ENCODE results near the gene GNG13. TPM values are rescaled to one million over a fixed set of nuclear protein-coding genes. Genes with fewer than 3 reads are reported as not detected.

Gene GNG13
- total and polyA plus RNA-seq, 2 of the 4 experiments (the other 2 are of a cell fraction) = not detected

- Histone ChIP-seq H3K23ac (ENCODE audit: low read depth, low read length) (no peak overlapping the region), H3K18ac (ENCODE audit: low read depth, low read length) (no peak overlapping the region), H3K4me1 (ENCODE audit: control insufficient read depth, insufficient read depth, low read length) (no peaks in the 10 kb centered on the region), H2AK5ac (ENCODE audit: low read depth, low read length) (no peak overlapping the region), H4K20me1 (ENCODE audit: insufficient read depth, low read length) (no peaks in the 10 kb centered on the region), H2BK5ac (ENCODE audit: low read depth, low read length, poor library complexity, severe bottlenecking) (no peak overlapping the region), H3K4me2 (ENCODE audit: low read depth, low read length) (no peak overlapping the region), H3K36me3 (ENCODE audit: control insufficient read depth, insufficient read depth, low read length) (no peaks in the 10 kb centered on the region), H4K91ac (ENCODE audit: insufficient read depth, low read depth, low read length) (no peak overlapping the region), H2BK20ac (ENCODE audit: low read depth, low read length) (no peak overlapping the region), H3K27me3 (ENCODE audit: control insufficient read depth, insufficient read depth, low read length) (peaks cover 3% of the 10 kb centered on the region; the same call in 1 of the 2 replicates), H2BK120ac (ENCODE audit: low read depth, low read length) (no peak overlapping the region), H4K5ac (ENCODE audit: low read depth, low read length) (no peak overlapping the region), H2BK15ac (ENCODE audit: low read depth, low read length) (no peak overlapping the region), H3K4ac (ENCODE audit: low read depth, low read length) (no peak overlapping the region), H3K56ac (ENCODE audit: extremely low read depth, insufficient read depth, low read length) (no peak overlapping the region), H4K8ac (ENCODE audit: low read depth in 2 of 2, low read length in 2 of 2) (no peak overlapping the region), H3K4me3 (ENCODE audit: insufficient read depth, low read depth, low read length) (no peak overlapping the region), H2AK9ac (replicated peaks; ENCODE audit: low read depth, low read length, poor library complexity) (no peak overlapping the region), H3K27ac (ENCODE audit: insufficient read depth, low read length) (no peak overlapping the region), H2AFZ (replicated peaks; ENCODE audit: low read length, poor library complexity) (no peak overlapping the region), H3K79me1 (ENCODE audit: low read depth in 1 of 2, low read length in 2 of 2) (no peaks in the 10 kb centered on the region), H3K9me1 (ENCODE audit: insufficient read depth, low read length) (no peaks in the 10 kb centered on the region), H3K9me3 (ENCODE audit: control insufficient read depth, insufficient read depth, low read length) (no peaks in the 10 kb centered on the region), H3K14ac (replicated peaks; ENCODE audit: low read depth, low read length) (no peak overlapping the region), H3K9ac (ENCODE audit: low read depth, low read length) (no peak overlapping the region)
- WGBS, 2 experiments (ENCODE audit: extremely low coverage in 2 of 2, insufficient read length in 1 of 2) = 77% methylated on average over 23 of the region's 46 CpGs; no CpG with 5 or more reads in 1 of the 2 experiments
- no peak for ATAC-seq (ENCODE audit: low read depth)
- no peak for DNase-seq
- intact Hi-C loops (cut with micrococcal nuclease) (no loop called here), dilution Hi-C loops (cut with HindIII; ENCODE audit: low sequenced_read_pairs, unreplicated experiment) (no loop called here), in situ Hi-C loops (cut with MboI; ENCODE audit: low sequenced_read_pairs) (no loop called here)
- BruUV-seq (replicated peaks) = no TSS peak
- ChIA-PET CTCF (no interaction called here), POLR2A (ENCODE audit: unreplicated experiment) (interaction anchor here (0.6 kb wide), 1 partner anchor 11 kb away, joined by 23 read pairs; no protein-coding TSS in a partner anchor)
- no peak for TF ChIP-seq BHLHE40 (IDR thresholded peaks at IDR 0.05; ENCODE audit: low read depth, low read length)
- no peak for TF ChIP-seq RAD21 (IDR thresholded peaks at IDR 0.05; ENCODE audit: low read length)
- no peak for TF ChIP-seq NFE2L2 (IDR thresholded peaks at IDR 0.05; ENCODE audit: low read depth, low read length)
- TF ChIP-seq POLR2A (IDR thresholded peaks at IDR 0.05; ENCODE audit: low read depth, low read length) = no peak
- TF ChIP-seq MXI1 (IDR thresholded peaks at IDR 0.05; ENCODE audit: borderline replicate concordance, low read depth, low read length) = no peak
- TF ChIP-seq USF2 (IDR thresholded peaks at IDR 0.05; ENCODE audit: low read depth, low read length) = no peak
- no peak for TF ChIP-seq MAFK (IDR thresholded peaks at IDR 0.05; ENCODE audit: low read depth, low read length)
- TF ChIP-seq SMC3 (IDR thresholded peaks at IDR 0.05; ENCODE audit: low read depth, low read length) = no peak
- TF ChIP-seq MAZ (IDR thresholded peaks at IDR 0.05; ENCODE audit: borderline replicate concordance, low read depth, low read length) = no peak
- no peak for TF ChIP-seq RFX5 (IDR thresholded peaks at IDR 0.05; ENCODE audit: low read depth, low read length)
- TF ChIP-seq FOS (IDR thresholded peaks at IDR 0.05; ENCODE audit: low read depth, low read length) = no peak
- no peak for TF ChIP-seq CEBPB (IDR thresholded peaks at IDR 0.05; ENCODE audit: low read depth, low read length)
- TF ChIP-seq CHD1 (IDR thresholded peaks at IDR 0.05; ENCODE audit: low read depth, low read length) = no peak
- TF ChIP-seq ELK1 (IDR thresholded peaks at IDR 0.05; ENCODE audit: borderline replicate concordance, low read depth, low read length) = no peak
- no peak for TF ChIP-seq CTCF (conservative IDR thresholded peaks at IDR 0.05; ENCODE audit: low read depth, low read length)
These were observed 26.2 kb downstream of the GNG13 start for GRCh38 chr16:774086-775001.

Measured in IMR-90 (cell line).